Subcutaneous preadipocyte (primary cell): ENCODE results near the gene ADPRH. TPM values are rescaled to one million over a fixed set of nuclear protein-coding genes. Genes with fewer than 3 reads are reported as not detected.

ENCODE experiments used
- total RNA-seq: library from RNA; depleted of rRNA; stranded (reverse); fragments of >200 nt; gene quantifications from 2 replicates; pipeline ENCODE4 v1.2.3, GENCODE V29; 2012

Gene ADPRH
- total RNA-seq = 2.7 and 5.9 TPM in 2 replicates

DNA sequence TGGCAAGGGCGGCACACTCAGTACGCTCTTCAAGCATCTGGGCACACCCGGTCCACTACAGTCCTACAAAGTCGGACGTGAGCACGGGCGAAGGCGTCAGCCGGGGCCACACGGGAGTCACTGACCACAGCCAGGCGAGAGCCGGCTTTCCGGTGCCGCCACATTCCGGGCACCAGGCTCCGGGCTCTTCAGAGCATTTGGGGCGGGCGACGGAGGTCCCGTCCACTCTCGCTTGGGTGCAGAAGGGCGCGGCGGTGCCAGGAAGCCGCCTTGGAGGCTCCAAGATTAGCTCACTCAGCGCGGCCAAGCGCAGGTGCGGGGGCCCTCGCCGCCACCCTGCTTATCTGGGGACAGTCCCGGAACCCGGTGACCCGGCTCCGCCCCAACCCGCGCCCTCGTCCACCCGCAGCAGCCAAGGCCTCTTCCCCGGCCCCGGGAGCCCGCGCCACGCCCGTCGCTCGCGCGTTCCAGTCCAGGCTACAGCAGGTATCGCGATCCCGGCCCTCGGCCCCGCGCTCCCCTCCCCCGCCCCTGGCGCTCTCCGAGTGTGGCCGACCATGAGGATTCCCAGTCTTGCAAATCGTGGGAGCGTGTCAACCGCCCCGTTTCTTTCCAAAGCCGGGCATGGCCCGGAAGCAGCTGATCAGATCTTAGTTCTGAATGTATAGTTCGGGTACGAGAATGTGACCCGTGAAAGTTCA lies at the start of gene ADPRH:
ADPRH (plus strand) TSS at position 127 of the 701 bp plus-strand sequence. CDS start 2,678 bp downstream, outside the sequence.

DNA sequence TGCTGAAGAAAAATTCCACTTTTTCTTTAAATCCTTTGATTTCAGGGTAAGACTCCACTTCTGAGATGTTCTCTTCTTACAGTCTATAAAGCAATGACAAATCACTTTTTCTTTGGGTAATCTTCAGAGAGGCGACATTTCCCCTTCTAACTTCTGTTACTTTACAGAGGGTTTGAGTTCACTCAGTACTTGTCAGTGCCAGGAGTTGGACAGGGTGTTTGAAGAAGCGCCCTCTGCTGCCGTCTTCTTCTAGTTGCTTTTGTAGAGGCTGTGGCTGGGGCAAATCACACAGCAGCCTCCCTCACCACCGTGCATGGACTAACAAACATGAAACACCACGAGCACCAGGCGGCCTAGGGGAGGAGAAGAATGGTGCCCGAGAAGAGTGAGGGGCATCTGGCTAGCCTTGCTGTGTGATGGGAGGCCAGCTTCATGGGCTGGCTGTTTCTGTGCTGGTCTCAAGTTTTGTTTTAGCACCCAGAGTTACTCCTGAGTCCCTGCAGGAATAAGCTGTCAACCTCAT lies 19.8 kb upstream of the ADPRH start, which contains the start of gene CD80:
CD80 (minus strand) TSS at position 174 of the 523 bp plus-strand sequence. CDS start 1,886 bp downstream, outside the sequence.

DNA sequence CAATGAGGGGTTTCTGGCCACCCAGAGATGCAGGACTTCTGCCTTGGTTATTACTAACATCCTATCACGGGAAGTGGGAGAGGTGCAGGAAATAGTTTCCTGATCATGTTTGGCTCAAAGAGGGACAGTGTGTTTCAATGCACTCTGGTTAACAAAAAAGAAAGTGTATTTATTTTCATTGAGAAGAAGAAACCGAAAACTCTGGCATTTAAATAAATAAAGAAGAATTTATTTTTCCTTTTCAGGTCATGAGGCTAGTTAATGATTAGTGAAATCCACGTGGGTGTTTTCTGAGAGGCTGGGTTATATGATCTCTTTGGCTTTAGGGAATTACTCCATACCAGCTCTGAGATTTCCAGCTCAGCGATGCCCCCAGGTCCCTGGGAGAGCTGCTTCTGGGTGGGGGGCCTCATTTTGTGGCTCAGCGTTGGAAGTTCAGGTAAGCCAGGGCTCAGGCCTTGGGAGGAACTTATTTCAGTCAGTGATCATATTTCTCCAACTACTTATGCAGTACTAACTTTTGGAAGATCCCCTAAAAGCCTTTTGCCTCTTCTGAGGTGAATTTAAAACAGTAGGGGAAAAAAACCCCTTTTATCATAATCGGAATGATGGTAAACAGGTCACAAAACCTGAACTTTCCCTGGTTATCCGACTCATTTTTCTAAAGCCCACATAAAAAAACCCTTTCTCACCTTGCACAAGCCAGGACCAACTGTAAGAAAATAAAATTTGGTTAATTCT lies 18.4 kb downstream of the ADPRH start, which contains the start of gene PLA1A:
PLA1A (plus strand) TSS at position 338 of the 741 bp plus-strand sequence; CDS start at position 367, 29 bp downstream.

Other genes with a start within 250 kb of the ADPRH start
- gene TMEM39A, start 115.9 kb upstream of the ADPRH start, total RNA-seq = 30.5 and 66.7 TPM in 2 replicates
- 15.1 and 16.9 TPM in 2 replicates for gene POGLUT1, start 110.5 kb upstream of the ADPRH start, total RNA-seq
- 54.0 and 57.1 TPM in 2 replicates for gene TIMMDC1, start 80.9 kb upstream of the ADPRH start, total RNA-seq
- not detected in 2 replicates for gene CD80, start 19.9 kb upstream of the ADPRH start, total RNA-seq
- gene PLA1A, start 18.4 kb downstream of the ADPRH start, total RNA-seq = not detected in 2 replicates
- under 0.01 TPM in 2 replicates for gene POPDC2, start 81.1 kb downstream of the ADPRH start, total RNA-seq
- 11.8 and 12.7 TPM in 2 replicates for gene COX17, start 97.9 kb downstream of the ADPRH start, total RNA-seq
- under 0.01 and 0.73 TPM in 2 replicates for gene CFAP91, start 123.5 kb downstream of the ADPRH start, total RNA-seq
- gene NR1I2, start 202.6 kb downstream of the ADPRH start, total RNA-seq = 0.20 TPM in 1 of 2 replicates, not detected in the other